Measurements from ENCODE around the gene BAIAP3. TPM values are rescaled to one million over a fixed set of nuclear protein-coding genes. Genes with fewer than 3 reads are reported as not detected.
A peak's percentile ranks its signal among the peaks of the same experiment; 100 is the strongest.

The BAIAP3 gene
- polyA plus RNA-seq, 1 donor: 8.1 TPM

DNA sequence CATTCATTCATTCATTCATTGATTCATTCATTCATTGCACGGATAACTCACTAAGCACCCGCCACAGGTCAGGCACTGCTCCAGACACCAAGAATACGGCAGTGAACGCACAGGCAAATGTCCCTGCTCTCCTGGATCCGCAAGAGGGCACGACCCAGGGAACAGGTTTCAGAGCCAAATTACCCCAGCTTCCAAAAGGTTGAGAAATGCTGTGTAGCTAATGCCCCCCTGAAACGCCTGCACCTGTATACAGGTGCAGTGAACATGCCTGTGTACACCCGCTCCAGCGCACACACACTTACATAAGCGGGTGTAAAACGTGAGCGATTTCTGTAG, 33.6 kb upstream of the BAIAP3 start:
- no peak overlapping the region for H3K27ac ChIP-seq (ENCODE audit: low read length)
- H3K36me3 ChIP-seq (ENCODE audit: control insufficient read depth, insufficient read depth, low read length): no peaks in the 10 kb centered on the region
- H3K27me3 ChIP-seq (ENCODE audit: control insufficient read depth, insufficient read depth, low read length): peaks cover 6% of the 10 kb centered on the region
- no peaks in the 10 kb centered on the region for H3K9me3 ChIP-seq (ENCODE audit: control insufficient read depth, low read depth, low read length)
- no CpG with 5 or more reads among the region's 12 CpGs for WGBS (ENCODE audit: insufficient coverage, low lambda C conversion rate)
- peaks cover 49% of the 10 kb centered on the region for H3K4me1 ChIP-seq (ENCODE audit: control insufficient read depth, insufficient read depth, low read length)
- no peak overlapping the region for H3K4me3 ChIP-seq (ENCODE audit: low read length)
- no peak for DNase-seq

GRCh38 chr16:1300664-1301476, 32.6 kb upstream of the BAIAP3 start:
- Histone ChIP-seq H3K4me1 (ENCODE audit: control insufficient read depth, insufficient read depth, low read length) (peaks cover 58% of the 10 kb centered on the region), H3K9me3 (ENCODE audit: control insufficient read depth, low read depth, low read length) (no peaks in the 10 kb centered on the region), H3K4me3 (ENCODE audit: low read length) (peak overlapping the region; percentile 35), H3K27ac (ENCODE audit: low read length) (no peak overlapping the region), H3K27me3 (ENCODE audit: control insufficient read depth, insufficient read depth, low read length) (peaks cover 6% of the 10 kb centered on the region), H3K36me3 (ENCODE audit: control insufficient read depth, insufficient read depth, low read length) (no peaks in the 10 kb centered on the region)
- DNase-seq: peak; percentile 66
- WGBS (ENCODE audit: insufficient coverage, low lambda C conversion rate): no CpG with 5 or more reads among the region's 42 CpGs

DNA sequence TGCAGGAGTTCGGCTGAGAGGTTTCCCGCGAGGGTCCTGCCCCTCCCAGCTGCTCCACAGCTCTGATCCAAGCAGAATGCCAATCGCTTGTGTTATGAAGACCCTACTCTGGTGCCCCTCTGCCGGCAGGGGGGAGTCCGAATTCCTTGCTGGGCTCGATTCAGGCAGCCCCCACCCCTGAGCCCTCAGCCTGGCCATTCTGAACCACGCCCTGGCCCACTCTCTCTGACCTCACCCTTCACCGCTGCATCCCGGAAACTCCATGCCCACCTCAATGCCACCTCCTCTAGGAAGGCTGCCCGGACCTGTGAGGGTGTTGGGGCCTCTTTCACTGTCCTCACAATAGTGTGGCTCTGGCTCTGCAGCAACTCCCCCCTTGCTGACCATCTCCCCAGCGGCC, 31.9 kb upstream of the BAIAP3 start:
- Histone ChIP-seq H3K9me3 (ENCODE audit: control insufficient read depth, low read depth, low read length) (no peaks in the 10 kb centered on the region), H3K36me3 (ENCODE audit: control insufficient read depth, insufficient read depth, low read length) (no peaks in the 10 kb centered on the region), H3K27me3 (ENCODE audit: control insufficient read depth, insufficient read depth, low read length) (peaks cover 6% of the 10 kb centered on the region), H3K4me1 (ENCODE audit: control insufficient read depth, insufficient read depth, low read length) (peaks cover 61% of the 10 kb centered on the region), H3K27ac (ENCODE audit: low read length) (no peak overlapping the region), H3K4me3 (ENCODE audit: low read length) (no peak overlapping the region)
- DNase-seq: no peak
- 50% methylated on average over 2 of the region's 12 CpGs for WGBS (ENCODE audit: insufficient coverage, low lambda C conversion rate)

DNA sequence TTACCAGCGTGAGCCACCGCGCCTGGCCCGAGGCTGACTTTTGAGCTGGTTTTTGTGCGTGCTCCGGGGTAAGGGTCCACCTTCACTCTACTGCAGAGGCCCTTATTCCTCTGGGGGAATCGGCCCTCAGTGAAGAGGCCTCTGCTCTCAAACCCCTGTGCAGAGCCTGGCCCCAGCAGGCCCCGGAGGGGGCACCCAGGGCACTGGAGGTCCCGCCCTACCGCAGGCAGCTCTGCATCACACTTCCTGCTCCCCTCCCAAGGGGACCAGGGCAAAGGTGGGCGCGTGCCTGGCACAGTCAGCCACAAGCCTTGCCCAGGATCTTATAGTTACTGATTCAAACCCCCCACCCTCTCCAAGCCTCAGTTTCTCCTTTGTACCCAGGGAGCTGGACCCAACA, 27.6 kb upstream of the BAIAP3 start:
- H3K4me1 ChIP-seq (ENCODE audit: control insufficient read depth, insufficient read depth, low read length): peaks cover 33% of the 10 kb centered on the region
- no CpG with 5 or more reads among the region's 12 CpGs for WGBS (ENCODE audit: insufficient coverage, low lambda C conversion rate)
- H3K9me3 ChIP-seq (ENCODE audit: control insufficient read depth, low read depth, low read length): no peaks in the 10 kb centered on the region
- peak overlapping the region; percentile 62 for H3K27ac ChIP-seq (ENCODE audit: low read length)
- H3K36me3 ChIP-seq (ENCODE audit: control insufficient read depth, insufficient read depth, low read length): no peaks in the 10 kb centered on the region
- DNase-seq: peak; percentile 70 to 87
- no peak overlapping the region for H3K4me3 ChIP-seq (ENCODE audit: low read length)
- H3K27me3 ChIP-seq (ENCODE audit: control insufficient read depth, insufficient read depth, low read length): peaks cover under 1% of the 10 kb centered on the region

- Histone ChIP-seq H3K9me3 (ENCODE audit: control insufficient read depth, low read depth, low read length) (no peaks in the 10 kb centered on the region), H3K27me3 (ENCODE audit: control insufficient read depth, insufficient read depth, low read length) (no peaks in the 10 kb centered on the region), H3K4me3 (ENCODE audit: low read length) (no peak overlapping the region), H3K27ac (ENCODE audit: low read length) (peak overlapping the region; percentile 62), H3K36me3 (ENCODE audit: control insufficient read depth, insufficient read depth, low read length) (no peaks in the 10 kb centered on the region), H3K4me1 (ENCODE audit: control insufficient read depth, insufficient read depth, low read length) (peaks cover 32% of the 10 kb centered on the region)
- WGBS (ENCODE audit: insufficient coverage, low lambda C conversion rate): no CpG with 5 or more reads among the region's 4 CpGs
- DNase-seq: no peak
Measured at GRCh38 chr16:1306334-1306733, 27.1 kb upstream of the BAIAP3 start.

DNA sequence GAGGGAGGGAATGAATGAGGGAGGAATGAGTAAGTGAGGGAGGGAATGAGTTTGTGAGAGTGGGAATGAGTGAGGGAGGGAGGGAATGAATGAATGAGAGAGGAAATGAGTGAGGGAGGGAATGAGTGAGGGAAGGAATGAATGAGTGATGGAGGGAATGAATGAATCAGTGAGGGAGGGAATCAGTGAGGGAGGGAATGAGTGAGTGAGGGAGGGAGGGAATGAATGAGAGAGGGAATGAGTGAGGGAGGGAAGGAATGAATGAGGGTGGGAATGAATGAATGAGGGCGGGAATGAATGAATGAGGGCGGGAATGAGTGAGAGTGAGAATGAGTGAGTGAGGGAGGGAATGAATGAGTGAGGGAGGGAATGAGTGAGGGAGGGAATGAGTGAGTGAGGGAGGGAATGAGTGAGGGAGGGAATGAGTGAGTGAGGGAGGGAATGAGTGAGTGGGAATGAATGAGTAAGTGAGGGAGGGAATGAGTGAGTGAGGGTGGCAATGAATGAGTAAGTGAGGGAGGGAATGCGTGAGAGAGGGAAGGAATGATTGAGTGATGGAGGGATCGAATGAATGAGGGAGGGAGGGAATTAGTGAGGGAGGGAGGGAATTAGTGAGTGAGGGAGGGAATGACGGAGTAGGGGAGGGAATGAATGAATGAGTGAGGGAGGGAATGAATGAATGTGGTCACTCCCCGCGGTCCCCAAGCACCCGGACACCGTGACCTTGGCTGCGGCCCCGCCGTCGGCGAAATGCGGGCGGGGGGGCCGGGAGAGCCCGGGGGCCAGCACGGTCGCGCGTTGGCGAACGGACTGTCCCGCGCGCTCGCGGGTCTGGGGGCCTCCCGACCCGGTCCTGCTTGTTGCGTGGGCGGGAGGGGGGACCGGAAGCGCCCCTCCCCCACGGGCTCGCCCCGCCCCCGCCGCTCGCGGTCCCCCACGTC, 25.1 kb upstream of the BAIAP3 start:
- peak overlapping the region; percentile 37 for H3K27ac ChIP-seq (ENCODE audit: low read length)
- DNase-seq: no peak
- 39% methylated on average over 4 of the region's 43 CpGs for WGBS (ENCODE audit: insufficient coverage, low lambda C conversion rate)

GRCh38 chr16:1308977-1309885, 24.2 kb upstream of the BAIAP3 start, which contains the start of gene UBE2I:
Gene UBE2I, plus strand, starts transcription at chr16:1309636. Its CDS starts 4,395 bp downstream, at chr16:1314031.
- H3K27me3 ChIP-seq (ENCODE audit: control insufficient read depth, insufficient read depth, low read length): no peaks in the 10 kb centered on the region
- no CpG with 5 or more reads among the region's 117 CpGs for WGBS (ENCODE audit: insufficient coverage, low lambda C conversion rate)

More for the DNA sequence above, 25.1 kb upstream of the BAIAP3 start:
- Histone ChIP-seq H3K27me3 (ENCODE audit: control insufficient read depth, insufficient read depth, low read length) (no peaks in the 10 kb centered on the region), H3K4me1 (ENCODE audit: control insufficient read depth, insufficient read depth, low read length) (peaks cover 36% of the 10 kb centered on the region), H3K36me3 (ENCODE audit: control insufficient read depth, insufficient read depth, low read length) (peaks cover 8% of the 10 kb centered on the region), H3K9me3 (ENCODE audit: control insufficient read depth, low read depth, low read length) (no peaks in the 10 kb centered on the region), H3K4me3 (ENCODE audit: low read length) (peak overlapping the region; percentile 86)

DNA sequence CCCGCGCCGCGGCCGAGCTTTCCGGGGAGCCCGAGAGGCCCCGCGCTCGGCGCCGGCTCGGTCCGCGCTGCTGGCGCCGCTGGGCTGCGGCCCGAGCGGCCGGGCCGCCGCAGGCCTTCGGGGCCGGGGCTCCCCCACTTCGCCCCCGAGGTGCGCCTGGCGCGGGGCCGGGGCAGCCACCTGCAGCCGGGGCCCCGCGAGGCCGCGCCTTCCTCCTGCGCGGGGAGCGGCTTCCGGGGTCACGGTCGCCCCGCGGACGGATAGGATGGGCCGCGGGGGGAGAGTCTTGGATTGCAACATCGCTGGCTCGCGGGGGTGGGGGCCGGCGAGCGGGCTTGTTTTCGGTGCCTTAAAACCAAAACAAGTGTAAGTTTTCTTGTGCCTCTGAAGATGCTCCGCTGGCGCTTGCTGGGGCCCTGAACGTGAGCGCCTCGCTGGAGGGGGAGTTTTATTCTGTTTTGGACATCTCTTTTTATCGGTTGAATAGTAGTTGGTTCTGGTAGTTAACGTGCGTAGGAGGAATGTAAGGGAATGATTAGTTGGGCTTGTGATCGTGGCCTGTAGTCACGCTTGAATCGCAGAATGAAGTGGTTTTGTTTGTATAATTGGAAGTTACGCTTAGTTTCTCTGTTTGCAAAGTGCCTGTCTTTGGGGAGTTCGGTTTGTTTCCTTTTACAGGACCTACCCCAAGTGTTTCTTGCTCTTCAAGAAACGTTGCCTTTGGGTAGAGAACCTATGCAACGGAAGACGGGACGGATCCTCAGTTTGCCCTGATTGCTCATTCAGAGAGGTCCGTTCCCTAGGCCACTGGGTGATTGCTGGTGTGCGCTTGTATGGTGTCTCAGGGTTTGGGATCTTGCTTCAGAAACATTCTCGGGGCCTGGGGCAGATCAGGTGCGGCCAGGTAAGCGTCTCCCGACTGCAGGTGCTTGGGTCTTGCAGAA, 23.3 kb upstream of the BAIAP3 start:
- Histone ChIP-seq H3K27me3 (ENCODE audit: control insufficient read depth, insufficient read depth, low read length) (no peaks in the 10 kb centered on the region), H3K9me3 (ENCODE audit: control insufficient read depth, low read depth, low read length) (peaks cover 6% of the 10 kb centered on the region), H3K4me1 (ENCODE audit: control insufficient read depth, insufficient read depth, low read length) (peaks cover 24% of the 10 kb centered on the region), H3K27ac (ENCODE audit: low read length) (peak overlapping the region; percentile 97), H3K4me3 (ENCODE audit: low read length) (peak overlapping the region; percentile 77), H3K36me3 (ENCODE audit: control insufficient read depth, insufficient read depth, low read length) (peaks cover 26% of the 10 kb centered on the region)
- DNase-seq: peak in 1 of 2 donors; percentile 69
- WGBS (ENCODE audit: insufficient coverage, low lambda C conversion rate): no CpG with 5 or more reads among the region's 77 CpGs

More at GRCh38 chr16:1308977-1309885, 24.2 kb upstream of the BAIAP3 start, which contains the start of gene UBE2I:
- Histone ChIP-seq H3K4me1 (ENCODE audit: control insufficient read depth, insufficient read depth, low read length) (peaks cover 27% of the 10 kb centered on the region), H3K9me3 (ENCODE audit: control insufficient read depth, low read depth, low read length) (peaks cover 6% of the 10 kb centered on the region), H3K36me3 (ENCODE audit: control insufficient read depth, insufficient read depth, low read length) (peaks cover 17% of the 10 kb centered on the region), H3K4me3 (ENCODE audit: low read length) (peak within 1 kb of the TSS; percentile 86), H3K27ac (ENCODE audit: low read length) (peak within 1 kb of the TSS; percentile 98)
- DNase-seq: peak; percentile 97 to 100

- Histone ChIP-seq H3K36me3 (ENCODE audit: control insufficient read depth, insufficient read depth, low read length) (peaks cover 32% of the 10 kb centered on the region), H3K4me1 (ENCODE audit: control insufficient read depth, insufficient read depth, low read length) (peaks cover 18% of the 10 kb centered on the region), H3K9me3 (ENCODE audit: control insufficient read depth, low read depth, low read length) (peaks cover 6% of the 10 kb centered on the region), H3K27me3 (ENCODE audit: control insufficient read depth, insufficient read depth, low read length) (no peaks in the 10 kb centered on the region), H3K4me3 (ENCODE audit: low read length) (peak overlapping the region; percentile 77), H3K27ac (ENCODE audit: low read length) (peak overlapping the region; percentile 97)
- peak in 1 of 2 donors; percentile 34 for DNase-seq
- WGBS (ENCODE audit: insufficient coverage, low lambda C conversion rate): no CpG with 5 or more reads among the region's 14 CpGs
Measured at GRCh38 chr16:1310832-1311200, 22.6 kb upstream of the BAIAP3 start.
